NCI-H1092 (cell line): Measurements from ENCODE around the gene ITPK1.

Experiments
- DNase-seq: peaks from one replicate; lab custom pipeline; 2025; lab: John Stamatoyannopoulos, UW

ITPK1 gene

GRCh38 chr14:93104961-93105360 is 10.8 kb downstream of the ITPK1 start:
- no peak for DNase-seq

GRCh38 chr14:93103392-93104080 is 12.2 kb downstream of the ITPK1 start:
- no peak for DNase-seq

- no peak for DNase-seq
These were observed 13.6 kb downstream of the ITPK1 start for GRCh38 chr14:93102141-93102540.

GRCh38 chr14:93101181-93101580 is 14.5 kb downstream of the ITPK1 start:
- DNase-seq: no peak

GRCh38 chr14:93100570-93100969 is 15.2 kb downstream of the ITPK1 start:
- DNase-seq: no peak

- no peak for DNase-seq
These were observed 15.6 kb downstream of the ITPK1 start for GRCh38 chr14:93100100-93100499.

GRCh38 chr14:93099643-93100042 is 16.1 kb downstream of the ITPK1 start:
- no peak for DNase-seq

- no peak for DNase-seq
These were observed 16.5 kb downstream of the ITPK1 start for GRCh38 chr14:93099196-93099595.

GRCh38 chr14:93096691-93097322 is 18.9 kb downstream of the ITPK1 start:
- DNase-seq: no peak

- DNase-seq: no peak
These were observed 19.8 kb downstream of the ITPK1 start for GRCh38 chr14:93095742-93096510.

- DNase-seq: no peak
These were observed 21.4 kb downstream of the ITPK1 start for GRCh38 chr14:93094121-93094918.

GRCh38 chr14:93092606-93093556 is 22.8 kb downstream of the ITPK1 start:
- no peak for DNase-seq

- no peak for DNase-seq
These were observed 24.1 kb downstream of the ITPK1 start for GRCh38 chr14:93091666-93092065.

- DNase-seq: peak; percentile 41
These were observed 24.7 kb downstream of the ITPK1 start for GRCh38 chr14:93090826-93091555.

- no peak for DNase-seq
These were observed 26.0 kb downstream of the ITPK1 start for GRCh38 chr14:93089521-93090269.

GRCh38 chr14:93086441-93087055 is 29.2 kb downstream of the ITPK1 start:
- no peak for DNase-seq

GRCh38 chr14:93085911-93086310 is 29.8 kb downstream of the ITPK1 start:
- no peak for DNase-seq

GRCh38 chr14:93084866-93085857 is 30.6 kb downstream of the ITPK1 start:
- DNase-seq: no peak
